Stimulated activated CD4-positive, alpha-beta T cell treated with anti-CD3 and anti-CD28 coated beads, TNF-alpha, amount 100 ng/mL, for 48 hours (primary cell): ENCODE measurements around the gene DDX20.
A peak's percentile ranks its signal among the peaks of the same experiment; 100 is the strongest.
"Not testable (repeated sequence)": the region's sequence is repeated elsewhere in the genome, so short reads cannot be mapped to it uniquely, and the experiment has no call there.

ENCODE experiments used
- DNase-seq, 3 donors: peaks; one replicate each; pipeline ENCODE4 v3.0.0-alpha.2; 2020; ENCODE audit warnings: low read depth in 3 of 3

Gene DDX20

GRCh38 chr1:111733183-111733991, 22.3 kb upstream of the DDX20 start:
- DNase-seq: no peak

GRCh38 chr1:111733992-111734341, 21.7 kb upstream of the DDX20 start:
- no peak for DNase-seq

DNA sequence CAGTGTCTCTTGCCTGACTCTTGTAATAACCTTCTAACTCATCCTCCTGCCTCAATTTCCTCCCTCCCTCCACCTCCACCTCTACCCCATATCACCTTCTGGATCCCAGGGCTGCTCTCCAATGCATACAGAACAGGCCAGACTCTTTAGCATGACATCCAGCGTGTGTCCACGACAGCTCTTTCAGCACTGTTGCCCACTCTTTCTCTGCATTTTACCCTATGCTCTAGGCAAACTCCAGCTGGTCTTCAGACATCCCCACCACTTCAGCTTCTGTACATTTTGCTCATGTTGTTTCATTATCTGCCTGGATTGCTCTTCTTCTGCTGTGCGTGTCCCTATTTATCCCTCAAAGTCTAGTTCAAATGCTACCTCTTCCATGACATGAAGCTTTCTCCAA, 21.3 kb upstream of the DDX20 start:
- DNase-seq: no peak

- DNase-seq: no peak
These were observed 20.8 kb upstream of the DDX20 start for GRCh38 chr1:111734856-111735255.

DNA sequence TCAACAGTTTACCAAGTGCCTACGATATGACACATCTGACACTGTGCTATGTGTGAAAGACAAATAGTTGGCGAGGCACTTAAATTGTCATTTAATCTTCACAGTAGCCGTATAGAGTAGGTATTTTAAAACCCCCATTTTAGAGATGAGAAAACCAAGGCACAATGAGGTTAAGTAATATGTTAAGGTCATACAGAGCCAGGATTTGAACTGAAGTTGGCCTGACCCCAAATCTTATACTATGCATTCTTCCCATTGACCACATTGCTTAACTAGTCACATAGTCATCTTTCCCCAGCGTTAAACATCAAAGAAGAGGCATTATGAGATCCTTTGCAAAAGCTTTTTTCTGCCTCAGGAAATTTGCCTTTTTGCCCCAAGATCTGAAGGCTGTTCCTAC, 20.4 kb upstream of the DDX20 start:
- DNase-seq: no peak

DNA sequence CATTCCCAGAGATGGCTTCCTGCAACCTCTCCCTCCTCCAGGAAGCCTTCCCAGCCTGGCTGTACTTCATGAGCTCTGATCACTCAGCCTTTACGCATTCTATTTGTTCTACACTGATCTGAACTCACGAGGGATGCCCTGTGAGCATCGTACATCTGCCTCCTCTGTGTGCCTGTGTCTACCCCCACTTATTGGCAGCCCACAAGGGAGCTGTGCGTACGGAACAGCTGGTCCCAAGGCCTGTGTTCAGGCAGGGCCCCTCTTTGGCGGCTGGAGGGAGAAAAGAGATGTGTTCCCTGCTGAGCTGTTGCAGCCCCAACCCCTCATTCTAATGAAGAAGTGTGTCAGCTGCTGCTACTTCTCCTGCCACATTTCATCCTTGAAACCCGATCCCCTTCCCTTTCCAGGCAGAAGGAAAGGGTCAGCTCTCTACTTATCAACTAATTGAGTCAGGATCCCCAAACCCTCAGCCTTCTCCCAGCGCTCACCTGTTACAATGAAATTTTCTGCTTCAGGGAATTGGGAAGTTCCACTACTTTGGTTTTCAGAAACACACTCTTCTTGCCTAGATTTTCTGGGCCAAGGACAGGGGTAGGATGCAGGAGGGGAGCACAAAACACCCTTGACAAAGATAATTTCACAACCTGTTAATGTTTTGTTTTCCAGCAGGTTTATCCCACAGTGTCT, 19.7 kb upstream of the DDX20 start:
- no peak for DNase-seq

- no peak for DNase-seq
These were observed 19.0 kb upstream of the DDX20 start for GRCh38 chr1:111736548-111737215.

GRCh38 chr1:111737216-111738132, 18.2 kb upstream of the DDX20 start:
- DNase-seq: no peak

DNA sequence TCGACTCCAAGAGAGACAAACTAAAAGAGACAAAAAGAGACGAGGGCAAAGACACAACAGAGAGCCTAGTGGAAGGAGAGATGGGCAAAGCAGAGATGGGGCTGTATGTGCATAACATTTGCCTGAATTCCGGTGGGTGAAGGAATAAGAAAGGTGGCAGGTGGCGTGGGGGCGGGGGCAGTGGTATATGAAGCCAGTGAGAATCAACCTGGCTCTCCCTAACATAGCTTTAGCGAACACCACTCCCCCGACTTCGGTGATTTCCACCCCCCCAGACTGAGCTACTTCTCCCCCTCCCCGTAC, 17.6 kb upstream of the DDX20 start:
- no peak for DNase-seq

DNA sequence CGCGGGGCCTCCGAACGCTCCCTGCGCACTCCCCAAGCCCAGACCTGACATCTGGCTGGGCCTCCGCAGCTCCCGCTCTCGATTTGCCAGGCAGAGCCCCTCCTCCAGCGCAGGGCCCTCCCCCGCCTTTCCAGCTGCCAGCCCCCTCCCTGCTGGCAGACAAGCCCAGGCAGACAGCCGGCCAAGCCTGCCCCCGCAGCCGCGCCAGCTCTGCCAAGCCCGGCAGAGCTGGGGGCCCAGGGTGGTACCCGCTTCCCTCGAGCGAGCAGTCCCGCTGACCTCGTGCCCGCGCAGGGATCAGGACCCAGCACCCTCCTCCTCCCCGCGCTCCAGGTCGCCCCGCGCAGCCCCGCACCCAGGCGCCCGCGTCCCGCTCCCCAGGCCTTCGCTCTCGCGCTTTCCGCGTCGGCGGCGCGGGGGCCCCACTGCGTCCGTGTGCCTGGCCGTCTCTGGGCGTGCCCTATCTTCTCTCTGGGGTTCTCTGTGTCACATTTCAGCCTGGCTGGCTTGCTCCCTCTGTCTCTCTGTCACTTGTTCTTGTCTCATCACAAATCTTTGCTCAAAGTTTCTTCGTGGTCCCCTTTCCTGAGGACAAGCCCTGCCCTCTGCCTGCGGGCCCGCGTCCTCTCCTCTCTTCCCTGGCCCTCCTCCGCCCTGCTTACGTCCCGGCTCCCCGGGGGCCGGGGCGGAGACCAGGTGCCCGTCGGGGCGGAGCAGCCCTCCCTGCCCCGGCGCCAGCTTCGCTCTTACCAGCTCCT, 17.1 kb upstream of the DDX20 start:
- no peak for DNase-seq

DNA sequence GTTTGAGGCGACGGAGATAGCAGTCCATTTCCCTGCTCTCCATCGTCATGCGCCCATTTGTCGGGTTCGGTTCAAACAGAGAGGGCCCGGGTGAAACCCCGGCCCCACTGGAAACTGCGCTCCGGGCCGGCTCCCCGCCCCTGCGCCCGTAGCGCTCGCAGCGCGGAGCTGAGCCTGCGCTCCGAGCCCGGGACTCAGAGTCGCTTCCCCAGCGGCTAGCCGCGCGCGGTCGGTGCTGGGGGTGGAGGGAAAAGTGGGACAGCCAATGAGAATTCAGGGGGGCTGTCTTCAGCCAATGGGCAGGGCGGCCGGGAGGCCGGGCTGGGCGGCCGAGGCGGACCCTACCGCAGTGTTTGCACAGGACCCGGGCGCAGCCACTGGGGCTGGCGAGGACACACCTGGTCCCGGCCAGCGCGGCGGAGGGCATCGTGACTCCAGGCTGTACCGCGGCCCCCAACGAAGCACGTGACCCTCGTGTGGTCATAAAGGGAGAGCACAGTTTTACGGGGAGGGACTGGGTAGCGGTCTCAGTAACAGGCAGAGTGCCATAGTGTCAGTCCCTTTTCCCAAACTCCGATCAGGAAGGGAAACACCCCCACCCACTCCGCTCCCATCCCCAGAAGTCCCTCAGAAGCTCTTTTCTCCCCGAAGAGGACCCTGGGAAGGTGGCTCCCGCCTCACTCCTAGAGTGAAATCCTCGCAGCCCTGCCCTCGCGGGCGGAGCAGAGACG, 16.3 kb upstream of the DDX20 start, which contains the start of gene INKA2:
Gene INKA2 (minus strand): TSS at position 202 of the 731 bp plus-strand sequence. CDS start 153 bp downstream, at position 49.
- DNase-seq: peak; percentile 62 to 74 (median 65)

DNA sequence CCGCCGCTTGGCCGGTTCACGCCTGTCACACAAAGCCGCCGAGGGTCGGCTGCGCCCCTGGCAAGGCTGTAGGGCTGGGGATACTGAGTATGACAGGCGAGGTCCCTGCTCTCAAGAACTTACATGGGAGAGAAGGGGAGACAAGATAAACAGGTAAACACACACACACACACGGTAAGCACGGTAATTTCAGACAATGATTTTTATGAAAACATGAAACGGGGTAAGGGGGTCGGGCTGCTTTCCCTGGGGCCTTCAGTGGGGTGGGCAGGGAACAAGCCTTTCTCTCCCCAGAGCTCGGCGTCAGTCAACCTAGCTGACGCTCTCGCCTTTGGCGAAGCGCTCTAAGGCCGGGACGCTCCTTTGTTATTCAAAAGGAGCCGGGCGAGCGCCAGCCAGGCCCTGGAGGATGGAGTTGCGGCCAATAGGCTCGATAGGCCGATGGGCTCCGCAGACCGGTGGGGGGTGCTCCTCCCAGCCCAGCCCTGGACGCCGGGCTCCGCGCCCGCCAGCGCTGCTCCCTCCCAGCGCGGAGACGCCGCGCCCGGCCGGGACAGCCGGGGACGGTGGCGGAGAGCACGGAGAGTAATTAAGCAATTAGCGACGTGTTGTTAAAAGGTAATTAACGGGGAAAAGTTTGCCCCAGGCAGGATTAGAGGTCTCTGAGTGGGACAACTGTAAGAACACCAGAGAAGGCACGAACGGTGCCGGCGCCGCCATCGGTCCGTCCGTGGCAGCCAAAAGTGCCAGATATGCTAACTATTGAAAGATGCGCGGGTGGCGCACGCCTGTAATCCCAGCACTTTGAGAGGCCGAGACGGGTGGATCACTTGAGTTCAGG, 15.6 kb upstream of the DDX20 start:
- no peak for DNase-seq

- not testable (repeated sequence) for DNase-seq
These were observed 13.4 kb upstream of the DDX20 start for GRCh38 chr1:111742292-111742691.

GRCh38 chr1:111742938-111743549, 12.7 kb upstream of the DDX20 start:
- no peak for DNase-seq

DNA sequence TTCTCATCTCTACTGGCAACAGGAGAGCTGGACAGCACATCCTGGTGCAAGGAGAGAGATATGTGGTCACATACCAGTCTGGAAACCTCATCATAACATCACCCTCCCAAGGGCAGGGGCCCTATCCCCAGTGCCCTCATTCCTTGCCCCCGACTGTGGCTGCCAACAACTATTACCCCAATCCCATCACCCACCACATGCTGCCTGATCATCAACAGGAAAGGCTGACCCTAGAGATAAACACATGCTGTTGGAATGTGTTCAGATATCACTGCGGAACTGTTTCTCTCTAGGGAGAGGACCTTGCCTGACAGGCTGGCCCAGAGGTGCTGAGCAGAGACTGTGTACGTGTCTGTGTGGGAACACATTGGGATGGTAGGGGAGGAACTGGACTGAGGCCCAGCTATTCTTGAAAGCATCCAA, 12.0 kb upstream of the DDX20 start:
- DNase-seq: no peak

DNA sequence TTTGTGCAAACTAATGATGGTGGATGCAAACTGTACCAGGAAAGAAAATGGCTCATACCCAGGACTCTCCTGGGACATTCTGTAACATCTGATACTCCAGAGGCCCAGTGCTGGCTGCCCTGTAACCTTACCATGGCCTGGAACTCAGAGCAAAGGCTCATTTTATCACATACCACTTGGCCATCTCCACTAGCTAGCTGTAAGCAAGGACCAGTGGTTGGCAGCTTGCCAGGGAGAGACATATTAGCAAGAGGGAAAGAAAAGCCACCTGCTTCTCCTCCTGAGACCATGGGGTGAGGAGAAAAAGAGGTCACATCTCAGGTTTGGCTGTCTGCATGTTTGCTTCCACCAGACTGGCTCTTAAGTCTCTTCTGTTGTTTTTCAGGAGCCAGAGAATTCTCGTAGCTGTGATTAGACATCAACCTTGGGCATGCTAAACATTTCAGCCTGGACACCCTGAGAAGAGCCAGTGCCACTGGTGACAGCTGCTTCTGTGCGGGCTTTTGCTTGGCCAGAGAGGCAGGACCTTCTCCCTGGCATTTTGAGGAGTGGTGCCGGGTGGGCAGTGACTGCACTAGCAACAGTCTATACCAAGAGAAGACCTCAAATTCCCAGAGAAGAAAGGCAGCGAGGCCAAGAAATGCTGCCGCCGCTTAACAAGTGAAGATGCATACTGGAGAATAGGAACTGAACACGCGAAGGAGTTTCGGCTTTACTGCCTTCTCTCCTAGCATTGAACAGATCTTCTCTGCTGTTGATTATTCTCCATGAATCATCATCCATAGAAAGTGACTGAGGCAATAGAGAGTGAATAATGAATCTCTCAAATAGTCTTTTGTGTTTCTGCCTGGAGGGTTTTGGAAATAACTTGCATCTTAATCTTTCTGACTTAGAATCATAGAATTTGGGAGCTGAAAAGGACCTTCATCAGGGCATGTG, 9.8 kb upstream of the DDX20 start:
- DNase-seq: no peak

- DNase-seq: no peak
These were observed 9.1 kb upstream of the DDX20 start for GRCh38 chr1:111746614-111746999.

DNA sequence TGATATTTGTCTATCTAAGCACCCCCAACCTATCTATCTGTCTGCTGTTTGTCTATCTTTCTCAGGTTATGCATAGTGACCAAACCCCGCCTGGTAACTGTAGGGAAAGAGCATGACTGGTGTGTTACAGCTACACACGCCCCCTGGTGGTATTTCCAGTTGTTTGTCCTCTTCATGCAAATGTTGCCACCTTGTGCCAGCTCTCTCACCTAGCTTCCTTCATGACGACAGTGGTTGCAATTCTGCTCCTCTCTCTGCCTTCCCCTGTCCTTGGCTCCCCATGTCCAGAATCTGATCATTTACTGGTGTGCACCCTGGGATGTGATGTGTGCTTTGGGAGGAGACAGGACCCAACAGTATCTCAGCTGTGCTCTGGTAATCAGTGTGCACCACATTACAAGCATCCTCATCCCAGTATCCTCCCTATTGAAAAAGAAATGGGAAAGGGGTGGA, 8.4 kb upstream of the DDX20 start:
- DNase-seq: peak; percentile 47 to 71 (median 69)
